Fibroblast of lung (primary cell): ENCODE measurements around the gene WWOX.

Experiments used
- EZH2 ChIP-seq: IDR thresholded peaks from 2 replicates; pipeline ENCODE4 v1.5.1; 2012; ENCODE audit warnings: low read length, control low read depth, mild to moderate bottlenecking; ENCODE audit errors: missing control alignments
- TF ChIP-seq, protein P1 (sequence below), 2 donors: IDR thresholded peaks in 1 of 2; conservative IDR thresholded peaks in 1 of 2; 1 replicate in 1 of 2; 2 replicates in 1 of 2; pipeline ENCODE4 v1.5.1; 2011 to 2012; ENCODE audit warnings: low read length in 2 of 2, control low read depth in 1 of 2, inconsistent platforms in 1 of 2, low read depth in 1 of 2, mild to moderate bottlenecking in 1 of 2

DNA sequence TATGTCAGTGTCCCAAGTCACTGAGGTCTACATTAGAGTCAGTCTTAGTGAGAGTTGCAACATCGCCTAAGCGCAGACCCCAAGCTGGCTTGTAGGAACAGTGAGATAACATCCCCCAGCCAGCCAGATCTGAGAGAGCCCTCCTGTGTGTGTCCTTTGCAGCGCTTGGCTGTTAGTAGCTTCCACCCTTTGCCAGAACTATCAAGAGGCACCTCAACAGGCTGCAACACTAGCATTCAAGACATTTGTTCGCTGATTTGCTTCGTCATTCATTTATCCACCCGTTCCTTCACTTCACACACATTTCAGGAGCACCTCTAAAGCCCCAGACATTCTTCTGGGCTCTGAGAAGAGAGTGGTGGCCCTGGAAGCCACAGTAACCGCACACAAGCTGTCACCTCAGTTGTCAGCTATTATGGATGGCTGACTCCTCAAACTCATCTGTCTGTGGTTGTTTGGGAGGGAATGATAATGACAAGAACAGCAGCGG is 289.6 kb downstream of the WWOX start:
- TF ChIP-seq, protein P1, sequence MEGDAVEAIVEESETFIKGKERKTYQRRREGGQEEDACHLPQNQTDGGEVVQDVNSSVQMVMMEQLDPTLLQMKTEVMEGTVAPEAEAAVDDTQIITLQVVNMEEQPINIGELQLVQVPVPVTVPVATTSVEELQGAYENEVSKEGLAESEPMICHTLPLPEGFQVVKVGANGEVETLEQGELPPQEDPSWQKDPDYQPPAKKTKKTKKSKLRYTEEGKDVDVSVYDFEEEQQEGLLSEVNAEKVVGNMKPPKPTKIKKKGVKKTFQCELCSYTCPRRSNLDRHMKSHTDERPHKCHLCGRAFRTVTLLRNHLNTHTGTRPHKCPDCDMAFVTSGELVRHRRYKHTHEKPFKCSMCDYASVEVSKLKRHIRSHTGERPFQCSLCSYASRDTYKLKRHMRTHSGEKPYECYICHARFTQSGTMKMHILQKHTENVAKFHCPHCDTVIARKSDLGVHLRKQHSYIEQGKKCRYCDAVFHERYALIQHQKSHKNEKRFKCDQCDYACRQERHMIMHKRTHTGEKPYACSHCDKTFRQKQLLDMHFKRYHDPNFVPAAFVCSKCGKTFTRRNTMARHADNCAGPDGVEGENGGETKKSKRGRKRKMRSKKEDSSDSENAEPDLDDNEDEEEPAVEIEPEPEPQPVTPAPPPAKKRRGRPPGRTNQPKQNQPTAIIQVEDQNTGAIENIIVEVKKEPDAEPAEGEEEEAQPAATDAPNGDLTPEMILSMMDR (conservative IDR thresholded peaks at IDR 0.05 in 1 of 2, IDR thresholded peaks at IDR 0.05 in 1 of 2; ENCODE audit: low read depth in 1 of 2, low read length in 2 of 2): no peak
- no peak for TF ChIP-seq EZH2
